ELR (cell line): Measurements from ENCODE around the gene KIF6.
A peak's percentile ranks its signal among the peaks of the same experiment; 100 is the strongest.
"Not testable (repeated sequence)": the region's sequence is repeated elsewhere in the genome, so short reads cannot be mapped to it uniquely, and the experiment has no call there.

Experiments
- DNase-seq: peaks from one replicate; pipeline ENCODE4 v3.0.0-alpha.2; 2015; ENCODE audit warnings: low read depth

The KIF6 gene

DNA sequence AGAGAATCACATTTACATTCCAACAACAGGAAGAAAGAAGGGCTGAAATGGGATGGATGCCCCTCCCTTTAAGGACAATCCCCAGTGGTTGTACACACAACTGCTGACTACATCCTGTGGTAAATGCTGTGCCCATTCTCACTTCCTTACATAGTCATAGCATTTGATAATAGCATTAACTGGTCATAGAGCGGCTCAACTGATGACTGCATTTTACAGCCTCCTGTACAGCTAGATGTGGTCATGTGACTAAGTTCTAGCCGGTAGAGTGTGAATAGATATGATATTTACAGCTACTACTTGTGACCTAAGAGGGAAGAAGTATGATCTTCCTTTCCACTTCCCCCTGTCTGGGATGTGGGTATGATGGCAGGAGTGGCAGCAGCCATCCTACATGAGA lies 435.7 kb downstream of the KIF6 start:
- peak; percentile 20 for DNase-seq

GRCh38 chr6:39287601-39288000 lies 437.6 kb downstream of the KIF6 start:
- no peak for DNase-seq

DNA sequence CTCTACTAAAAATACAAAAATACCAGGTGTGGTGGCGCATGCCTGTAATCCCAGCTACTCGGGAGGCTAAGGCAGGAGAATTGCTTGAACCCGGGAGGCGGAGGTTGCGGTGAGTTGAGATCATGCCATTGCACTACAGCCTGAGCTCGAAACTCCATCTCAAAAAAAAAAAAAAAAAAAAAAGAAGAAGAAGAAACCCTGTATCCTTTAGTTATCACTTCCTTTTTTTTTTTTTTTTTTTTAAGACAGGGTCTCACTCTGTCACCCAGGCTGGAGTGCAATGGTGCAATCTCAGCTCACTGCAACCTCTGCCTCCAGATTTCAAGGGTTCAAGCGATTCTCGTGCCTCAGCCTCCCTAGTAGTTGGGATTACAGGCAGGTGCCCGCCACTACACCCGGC lies 438.6 kb downstream of the KIF6 start:
- not testable (repeated sequence) for DNase-seq

GRCh38 chr6:39282774-39283173 lies 442.4 kb downstream of the KIF6 start:
- DNase-seq: no peak

DNA sequence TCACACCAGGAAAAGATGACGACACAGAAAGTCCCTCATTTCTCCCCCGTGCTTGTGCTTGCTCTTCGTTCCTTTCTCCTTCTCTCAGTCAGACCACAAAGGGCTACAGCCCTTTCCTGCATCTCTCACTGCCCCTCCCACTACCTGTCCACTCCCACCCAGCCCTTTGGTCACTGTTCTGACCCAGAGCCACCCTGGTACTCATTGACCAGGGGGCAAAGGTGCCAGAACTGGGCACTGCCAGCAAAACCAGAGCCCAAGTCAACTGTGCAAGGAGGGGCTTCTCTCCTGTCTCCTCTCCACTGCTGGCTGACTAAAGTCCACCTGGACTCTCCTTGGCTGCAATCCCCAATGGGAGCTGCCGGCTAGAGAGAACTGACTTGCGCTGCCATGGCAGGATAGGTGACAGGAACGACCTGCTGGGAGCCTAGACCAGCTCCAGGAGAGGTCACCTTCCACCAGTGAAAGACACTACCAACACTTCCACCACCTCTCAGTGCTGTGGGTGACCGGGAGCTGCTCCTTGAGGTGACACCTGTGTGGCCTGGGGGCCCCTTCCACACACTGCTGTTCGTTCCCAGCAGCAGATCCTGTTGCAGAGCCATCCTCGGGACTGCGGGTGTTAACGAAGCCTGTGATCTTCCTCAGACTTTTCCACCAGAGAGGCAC lies 443.8 kb downstream of the KIF6 start:
- no peak for DNase-seq

GRCh38 chr6:39280247-39280731 lies 444.9 kb downstream of the KIF6 start:
- DNase-seq: peak; percentile 63
